T-helper 17 cell (primary cell): ENCODE results near the gene MRPS35. TPM values are rescaled to one million over a fixed set of nuclear protein-coding genes. Genes with fewer than 3 reads are reported as not detected.

Experiments used
- ATAC-seq: fragments of 150-1000 bp; cut with Tn5 transposase; 2 replicates; pipeline ENCODE4 v1.10.0; 2021; ENCODE audit warnings: mild to moderate bottlenecking, moderate library complexity
- DNase-seq, 3 donors: peaks; one replicate each; pipeline versions ENCODE4 v3.0.0 to v3.0.0-alpha.2; 2020 to 2021
- H3K9me3 ChIP-seq: one replicate; pipeline ENCODE4 v1.7.0; 2013; ENCODE audit warnings: low read length, mild to moderate bottlenecking; ENCODE audit not compliant: control insufficient read depth, poor library complexity, severe bottlenecking
- H3K27ac Mint-ChIP-seq: one replicate; pipeline ENCODE4 v1.8.0; 2022; ENCODE audit warnings: mild to moderate bottlenecking, moderate library complexity, mixed read lengths
- H3K27me3 Mint-ChIP-seq: one replicate; pipeline ENCODE4 v1.8.0; 2022; ENCODE audit warnings: mixed read lengths
- H3K36me3 Mint-ChIP-seq: one replicate; pipeline ENCODE4 v1.8.0; 2022; ENCODE audit warnings: low read depth, mixed read lengths
- H3K4me1 Mint-ChIP-seq: one replicate; pipeline ENCODE4 v1.8.0; 2022; ENCODE audit warnings: mild to moderate bottlenecking, mixed read lengths
- H3K4me3 Mint-ChIP-seq: one replicate; pipeline ENCODE4 v1.8.0; 2022; ENCODE audit warnings: mild to moderate bottlenecking, moderate library complexity, mixed read lengths
- total RNA-seq, 4 donors: library from RNA in 2 of 4; stranded (reverse) in 2 of 4; gene quantifications; one replicate each; pipeline ENCODE4 v1.2.3 and lab custom pipeline; 2022 to 2026

Gene MRPS35
- total RNA-seq, 2 donors from 2014 or later = 17.2 to 24.8 TPM

DNA sequence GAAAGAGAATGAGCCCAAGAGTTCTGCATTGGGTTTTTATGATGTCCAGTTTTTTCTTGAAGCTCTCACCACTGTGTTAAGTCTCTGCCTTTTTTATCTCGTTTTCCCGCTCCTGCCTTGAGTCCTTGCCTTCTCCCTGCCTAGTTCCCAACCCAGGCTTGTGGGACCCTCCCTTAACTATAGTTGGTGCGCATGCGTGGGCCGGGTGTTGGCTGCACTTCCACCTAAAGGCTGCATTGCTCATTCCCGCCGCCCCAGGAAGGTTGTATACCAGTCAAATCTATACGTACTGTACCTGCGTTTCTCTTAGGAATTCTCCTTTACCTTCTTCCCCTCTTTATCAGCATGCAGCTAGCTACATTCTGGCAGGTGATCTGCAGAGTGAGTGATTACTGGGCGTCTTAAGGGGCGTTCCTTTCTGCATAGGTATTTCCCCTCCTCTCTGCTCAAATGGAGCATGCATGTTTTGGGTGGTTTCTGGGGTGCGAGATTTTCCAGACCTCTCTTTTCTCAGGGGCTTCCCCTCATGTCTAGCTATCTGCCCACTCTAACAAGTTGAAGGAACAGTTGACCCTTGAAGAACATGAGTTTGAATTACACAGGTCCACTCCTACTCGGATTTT is 21.0 kb upstream of the MRPS35 start:
- no peak for DNase-seq
- H3K9me3 ChIP-seq = no peaks in the 10 kb centered on the region
- Mint-ChIP-seq H3K27me3 (no peaks in the 10 kb centered on the region), H3K36me3 (no peaks in the 10 kb centered on the region), H3K4me1 (peaks cover 2% of the 10 kb centered on the region), H3K4me3 (no peak overlapping the region), H3K27ac (no peak overlapping the region)
- ATAC-seq = no peak

DNA sequence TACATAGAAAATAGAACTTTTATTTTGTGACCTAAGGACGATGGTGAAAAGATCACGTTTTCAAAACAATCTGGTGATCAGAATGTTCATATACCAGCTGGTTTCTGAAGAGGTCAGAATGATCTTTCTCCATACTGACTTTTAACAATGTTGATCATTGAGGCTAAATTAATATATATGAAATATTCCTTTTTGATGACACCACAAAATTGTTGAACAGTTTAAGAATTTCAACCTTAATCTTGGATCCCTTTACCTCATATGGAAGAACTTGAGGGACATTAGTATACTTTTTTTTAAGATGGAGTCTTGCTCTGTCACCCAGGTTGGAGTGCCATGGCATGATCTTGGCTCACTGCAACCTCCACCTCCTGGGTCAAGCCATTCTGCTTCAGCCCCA is 17.2 kb upstream of the MRPS35 start:
- ATAC-seq (no peak), DNase-seq (no peak)
- Mint-ChIP-seq H3K27me3 (peaks cover 14% of the 10 kb centered on the region), H3K4me1 (peaks cover 2% of the 10 kb centered on the region), H3K36me3 (no peaks in the 10 kb centered on the region), H3K4me3 (no peak overlapping the region), H3K27ac (no peak overlapping the region)
- H3K9me3 ChIP-seq = no peaks in the 10 kb centered on the region

DNA sequence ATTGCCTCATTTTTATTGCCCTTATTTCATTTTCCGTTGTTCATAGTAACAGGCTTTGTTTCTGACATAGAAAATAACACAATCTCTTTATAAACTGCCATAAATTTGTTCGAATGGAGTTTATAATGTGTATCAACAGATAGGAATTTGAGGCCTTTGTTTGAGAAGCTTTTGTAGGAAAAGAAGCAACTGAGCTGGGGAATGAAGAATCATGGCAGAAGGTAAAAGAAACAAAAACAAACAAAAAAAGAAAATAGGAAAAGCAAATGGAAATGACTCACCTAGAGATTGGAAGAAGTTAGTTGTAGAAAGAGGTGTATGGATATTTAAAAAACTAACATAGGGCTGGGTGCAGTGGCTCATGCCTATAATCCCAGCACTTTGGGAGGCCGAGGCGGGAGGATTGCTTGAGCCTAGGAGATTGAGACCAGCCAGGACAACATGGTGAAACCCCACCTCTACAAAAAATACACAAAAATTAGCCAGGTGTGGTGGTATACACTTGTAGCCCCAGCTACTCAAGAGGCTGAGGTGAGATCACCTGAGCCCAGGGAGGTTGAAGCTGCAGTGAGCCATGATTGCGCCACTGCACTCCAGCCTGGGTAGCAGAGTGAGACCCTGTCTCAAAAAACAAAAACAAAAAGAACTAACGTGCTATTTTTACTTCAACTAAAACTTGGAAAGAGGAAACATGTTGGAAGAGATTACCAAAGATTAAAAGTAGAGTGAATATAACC is 14.9 kb upstream of the MRPS35 start:
- no peaks in the 10 kb centered on the region for H3K36me3 Mint-ChIP-seq
- no peak overlapping the region for H3K27ac Mint-ChIP-seq
- no peaks in the 10 kb centered on the region for H3K9me3 ChIP-seq
- H3K27me3 Mint-ChIP-seq = peaks cover 27% of the 10 kb centered on the region
- DNase-seq (no peak), ATAC-seq (no peak)
- no peaks in the 10 kb centered on the region for H3K4me1 Mint-ChIP-seq
- H3K4me3 Mint-ChIP-seq = no peak overlapping the region

- Mint-ChIP-seq H3K27me3 (peaks cover 32% of the 10 kb centered on the region), H3K4me3 (no peak within 1 kb of the TSS), H3K4me1 (no peaks in the 10 kb centered on the region), H3K27ac (no peak within 1 kb of the TSS), H3K36me3 (peaks cover 3% of the 10 kb centered on the region)
- ATAC-seq = no peak
- no peak for DNase-seq
- H3K9me3 ChIP-seq = no peaks in the 10 kb centered on the region
Observed at GRCh38 chr12:27696293-27696652, 14.4 kb upstream of the MRPS35 start, which contains the start of gene REP15. REP15 (plus strand) TSS chr12:27696447; CDS start chr12:27696563, 116 bp downstream.

DNA sequence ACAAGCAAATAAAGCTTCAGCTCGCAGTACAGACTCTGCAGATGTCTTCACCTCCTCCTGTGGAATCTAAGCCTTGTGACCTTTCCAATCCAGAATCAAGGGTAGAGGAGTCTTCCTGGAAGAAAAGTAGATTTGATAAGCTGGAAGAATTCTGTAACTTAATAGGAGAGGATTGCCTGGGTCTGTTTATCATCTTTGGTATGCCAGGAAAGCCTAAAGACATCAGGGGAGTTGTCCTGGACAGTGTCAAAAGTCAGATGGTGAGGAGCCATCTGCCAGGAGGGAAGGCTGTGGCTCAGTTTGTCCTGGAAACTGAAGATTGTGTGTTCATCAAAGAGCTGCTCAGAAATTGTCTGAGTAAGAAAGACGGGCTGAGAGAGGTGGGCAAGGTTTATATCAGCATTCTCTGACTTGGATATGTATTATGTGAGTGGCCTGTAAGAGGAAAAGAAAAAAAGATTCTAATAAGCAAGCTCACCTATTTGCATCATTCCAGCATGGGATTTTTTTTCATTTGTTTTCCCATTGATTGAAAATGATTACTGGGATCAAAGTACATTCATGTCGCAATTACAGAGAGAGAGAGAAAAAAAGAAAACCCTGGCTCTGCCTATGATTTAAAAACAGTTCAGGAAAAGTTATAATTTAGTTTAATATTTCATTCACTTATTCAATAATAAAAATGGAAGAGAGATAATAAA is 13.6 kb upstream of the MRPS35 start:
- no peak overlapping the region for H3K4me3 Mint-ChIP-seq
- no peak for ATAC-seq
- H3K36me3 Mint-ChIP-seq = peaks cover 4% of the 10 kb centered on the region
- H3K27ac Mint-ChIP-seq = no peak overlapping the region
- H3K27me3 Mint-ChIP-seq = peaks cover 40% of the 10 kb centered on the region
- H3K9me3 ChIP-seq = no peaks in the 10 kb centered on the region
- H3K4me1 Mint-ChIP-seq = no peaks in the 10 kb centered on the region
- DNase-seq = no peak

DNA sequence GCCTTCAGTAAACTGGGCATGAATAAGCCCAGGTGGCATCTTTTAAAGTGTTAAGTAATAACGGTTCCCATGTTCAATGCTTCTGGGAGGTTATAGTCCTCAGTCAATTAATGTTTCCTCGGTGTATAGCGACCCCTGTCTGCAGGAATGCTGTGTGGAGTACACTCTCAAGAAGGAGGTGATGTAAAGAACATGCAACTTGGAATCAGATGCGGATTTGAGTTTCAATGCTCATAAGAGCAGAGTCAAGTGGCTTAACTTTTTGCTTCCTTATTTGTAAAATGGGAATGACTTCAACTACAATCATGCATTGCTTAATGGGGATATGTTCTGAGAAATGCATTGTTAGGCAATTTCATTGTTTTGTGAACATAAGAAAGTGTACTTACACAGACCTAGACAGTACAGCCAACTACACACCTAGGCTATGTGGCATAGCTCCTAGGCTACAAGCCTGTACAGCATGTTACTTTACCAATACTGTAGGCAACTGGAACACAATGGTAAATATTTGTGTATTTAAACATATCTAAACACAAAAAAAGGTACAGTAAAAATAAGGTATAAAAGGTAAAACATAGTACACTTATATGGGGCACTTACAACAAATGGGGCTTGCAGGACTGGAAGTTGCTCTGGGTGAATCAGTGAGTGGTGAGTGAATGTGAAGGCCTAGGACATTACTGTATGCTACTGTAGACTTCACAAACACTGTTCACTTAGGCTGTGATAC is 6.7 kb upstream of the MRPS35 start:
- no peak overlapping the region for H3K4me3 Mint-ChIP-seq

GRCh38 chr12:27705263-27705662 is 5.4 kb upstream of the MRPS35 start:
- H3K27ac Mint-ChIP-seq = no peak overlapping the region
- no peaks in the 10 kb centered on the region for H3K9me3 ChIP-seq
- peaks cover 30% of the 10 kb centered on the region for H3K27me3 Mint-ChIP-seq
- no peak for ATAC-seq
- peaks cover under 1% of the 10 kb centered on the region for H3K4me1 Mint-ChIP-seq
- no peak overlapping the region for H3K4me3 Mint-ChIP-seq
- peaks cover 4% of the 10 kb centered on the region for H3K36me3 Mint-ChIP-seq
- no peak for DNase-seq

More for the DNA sequence above, 6.7 kb upstream of the MRPS35 start:
- no peaks in the 10 kb centered on the region for H3K9me3 ChIP-seq
- Mint-ChIP-seq H3K27me3 (peaks cover 38% of the 10 kb centered on the region), H3K36me3 (peaks cover 4% of the 10 kb centered on the region), H3K4me1 (no peaks in the 10 kb centered on the region), H3K27ac (no peak overlapping the region)
- ATAC-seq (peak; percentile 98), DNase-seq (peak; percentile 22 to 51 (median 30))

DNA sequence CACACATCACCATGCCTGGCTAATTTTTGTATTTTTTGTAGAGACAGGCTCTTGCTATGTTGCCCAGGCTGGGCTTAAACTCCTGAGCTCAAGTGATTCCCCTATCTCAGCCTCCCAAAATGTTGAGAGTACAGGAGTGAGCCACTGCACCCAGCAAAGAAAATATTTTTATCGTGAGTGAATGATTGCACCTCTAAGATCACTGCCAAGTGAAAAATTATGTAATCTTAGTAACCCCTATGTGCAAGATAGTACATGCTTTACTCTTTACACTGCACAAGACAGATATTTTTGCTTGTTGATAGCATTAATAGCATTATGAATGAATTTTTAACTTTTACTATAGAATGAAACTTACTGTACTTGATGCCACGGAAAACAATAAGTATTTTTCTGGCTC is 3.4 kb upstream of the MRPS35 start:
- peaks cover 11% of the 10 kb centered on the region for H3K27me3 Mint-ChIP-seq
- H3K36me3 Mint-ChIP-seq = no peaks in the 10 kb centered on the region
- ATAC-seq (no peak), DNase-seq (no peak)
- H3K27ac Mint-ChIP-seq = no peak overlapping the region
- H3K4me3 Mint-ChIP-seq = no peak overlapping the region
- no peaks in the 10 kb centered on the region for H3K9me3 ChIP-seq
- peaks cover 16% of the 10 kb centered on the region for H3K4me1 Mint-ChIP-seq

DNA sequence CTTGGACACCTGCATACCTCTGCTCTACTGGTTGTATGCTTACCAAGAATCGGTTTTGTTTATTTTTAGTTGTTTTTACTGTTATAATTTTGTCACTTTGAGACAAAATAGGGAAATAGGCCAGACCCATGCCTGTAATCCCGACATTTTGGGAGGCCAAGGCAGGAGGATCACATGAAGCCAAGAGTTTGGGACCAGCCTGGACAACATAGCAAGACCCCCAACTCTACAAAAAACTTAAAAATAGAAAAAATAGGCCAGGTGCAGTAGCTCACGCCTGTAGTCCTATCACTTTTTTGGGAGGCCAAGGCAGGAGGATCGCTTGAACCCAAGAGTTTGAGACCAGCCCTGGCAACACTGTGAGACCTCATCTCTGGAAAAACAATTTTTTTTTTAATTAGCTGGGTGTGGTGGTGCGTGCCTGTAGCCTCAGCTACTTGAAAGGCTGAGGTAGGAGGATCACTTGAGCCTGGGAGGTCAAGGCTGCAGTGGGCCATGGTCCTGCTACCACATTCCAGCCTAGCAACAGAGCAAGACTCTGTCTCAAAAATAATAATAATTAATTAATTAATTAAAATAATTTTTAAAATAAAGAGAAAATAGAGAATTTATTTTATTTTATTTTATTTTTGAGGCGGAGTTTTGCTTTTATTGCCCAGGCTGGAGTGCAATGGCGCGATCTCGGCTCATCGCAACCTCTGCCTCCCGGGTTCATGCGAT is 1.3 kb upstream of the MRPS35 start:
- H3K9me3 ChIP-seq = no peaks in the 10 kb centered on the region
- DNase-seq (no peak), ATAC-seq (no peak)
- Mint-ChIP-seq H3K36me3 (no peaks in the 10 kb centered on the region), H3K4me3 (peak overlapping the region; percentile 97), H3K27ac (no peak overlapping the region), H3K27me3 (peaks cover 5% of the 10 kb centered on the region), H3K4me1 (peaks cover 24% of the 10 kb centered on the region)

DNA sequence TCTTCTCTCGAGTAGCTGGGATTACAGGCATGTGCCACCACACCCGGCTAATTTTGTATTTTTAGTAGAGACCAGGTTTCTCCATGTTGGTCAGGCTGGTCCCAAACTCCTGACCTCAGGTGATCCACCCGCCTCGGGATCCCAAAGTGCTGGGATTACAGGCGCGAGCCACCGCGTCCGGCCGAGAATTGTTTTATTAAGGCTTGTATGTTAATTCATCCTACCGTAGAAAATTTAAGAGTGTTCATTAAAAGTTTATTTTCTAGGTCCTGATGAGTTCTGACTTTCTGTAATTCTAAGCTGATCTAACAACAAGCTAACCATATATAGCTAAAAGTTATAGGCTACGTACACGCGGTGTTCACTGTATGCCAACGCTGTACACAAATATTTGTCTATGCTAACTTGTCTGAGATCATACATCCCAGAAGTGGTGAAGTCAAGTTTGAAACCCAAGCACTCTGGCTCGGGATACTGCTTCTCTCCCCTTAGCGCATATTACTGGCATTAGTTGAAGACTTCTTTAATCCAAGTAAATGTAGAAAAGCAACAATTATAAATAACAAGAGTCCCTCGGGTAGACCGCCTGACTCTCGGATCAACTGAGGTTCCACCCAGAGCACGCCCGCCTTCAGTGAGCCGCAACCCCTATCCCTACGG is 570 bp upstream of the MRPS35 start:
- ATAC-seq (peak; percentile 45), DNase-seq (no peak)
- peaks cover 24% of the 10 kb centered on the region for H3K4me1 Mint-ChIP-seq
- H3K27me3 Mint-ChIP-seq = peaks cover 5% of the 10 kb centered on the region
- H3K9me3 ChIP-seq = no peaks in the 10 kb centered on the region
- H3K27ac Mint-ChIP-seq = peak overlapping the region; percentile 97
- peak overlapping the region; percentile 97 for H3K4me3 Mint-ChIP-seq
- H3K36me3 Mint-ChIP-seq = no peaks in the 10 kb centered on the region

DNA sequence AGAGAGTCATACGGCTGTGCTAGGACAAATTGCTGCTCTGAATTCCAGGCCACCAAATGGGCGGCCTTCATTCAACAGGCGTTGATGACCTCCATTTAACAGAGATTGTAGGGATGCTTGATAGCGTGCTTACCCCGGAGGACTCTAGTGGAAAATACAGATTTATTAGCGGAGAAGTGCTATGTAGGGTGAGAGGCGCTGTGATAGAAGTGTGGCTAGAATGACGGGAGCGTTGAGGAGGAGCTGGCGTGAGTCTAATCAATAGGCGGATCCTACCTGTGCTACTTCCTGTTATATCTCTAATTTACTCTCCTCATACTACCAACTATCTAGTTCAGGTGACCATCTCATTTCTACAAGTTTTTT is 668 bp downstream of the MRPS35 start:
- H3K4me1 Mint-ChIP-seq = peaks cover 24% of the 10 kb centered on the region
- H3K4me3 Mint-ChIP-seq = peak overlapping the region; percentile 97
- H3K27ac Mint-ChIP-seq = peak overlapping the region; percentile 97
- ATAC-seq (no peak), DNase-seq (no peak)
- H3K27me3 Mint-ChIP-seq = no peaks in the 10 kb centered on the region
- no peaks in the 10 kb centered on the region for H3K9me3 ChIP-seq
- no peaks in the 10 kb centered on the region for H3K36me3 Mint-ChIP-seq

DNA sequence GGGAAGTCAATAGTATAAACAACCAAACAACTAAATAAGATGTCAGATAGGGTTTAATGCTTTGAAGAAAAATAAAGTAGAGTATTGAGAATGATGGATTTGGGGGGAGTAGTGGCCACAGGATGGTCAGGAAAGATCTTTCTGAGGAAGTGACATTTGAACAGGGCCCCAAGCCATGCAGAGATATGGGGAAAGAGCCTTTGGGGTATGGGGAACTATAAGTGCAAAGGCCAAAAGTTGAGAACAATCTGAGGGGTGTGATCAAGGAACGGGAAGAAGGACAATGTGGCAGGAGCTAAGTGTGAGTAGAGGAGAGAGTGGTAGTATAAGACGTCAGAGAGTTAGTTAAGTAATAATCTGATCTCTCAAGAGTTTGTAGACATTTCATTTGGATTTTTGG is 1.3 kb downstream of the MRPS35 start:
- Mint-ChIP-seq H3K36me3 (no peaks in the 10 kb centered on the region), H3K4me1 (peaks cover 24% of the 10 kb centered on the region), H3K27me3 (no peaks in the 10 kb centered on the region), H3K4me3 (peak overlapping the region; percentile 97), H3K27ac (peak overlapping the region; percentile 97)
- DNase-seq (no peak), ATAC-seq (no peak)
- no peaks in the 10 kb centered on the region for H3K9me3 ChIP-seq
